Regular cardiac myocyte (primary cell): Measurements from ENCODE around the gene KRTAP9-2. TPM values are rescaled to one million over a fixed set of nuclear protein-coding genes. Genes with fewer than 3 reads are reported as not detected.

Experiments
- total RNA-seq: library from RNA; depleted of rRNA; stranded (reverse); fragments of >200 nt; gene quantifications from 2 replicates; pipeline ENCODE4 v1.2.3, GENCODE V29; 2014

The KRTAP9-2 gene, protein sequence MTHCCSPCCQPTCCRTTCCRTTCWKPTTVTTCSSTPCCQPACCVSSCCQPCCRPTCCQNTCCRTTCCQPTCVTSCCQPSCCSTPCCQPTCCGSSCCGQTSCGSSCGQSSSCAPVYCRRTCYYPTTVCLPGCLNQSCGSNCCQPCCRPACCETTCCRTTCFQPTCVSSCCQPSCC
- not detected in 2 replicates for total RNA-seq

DNA sequence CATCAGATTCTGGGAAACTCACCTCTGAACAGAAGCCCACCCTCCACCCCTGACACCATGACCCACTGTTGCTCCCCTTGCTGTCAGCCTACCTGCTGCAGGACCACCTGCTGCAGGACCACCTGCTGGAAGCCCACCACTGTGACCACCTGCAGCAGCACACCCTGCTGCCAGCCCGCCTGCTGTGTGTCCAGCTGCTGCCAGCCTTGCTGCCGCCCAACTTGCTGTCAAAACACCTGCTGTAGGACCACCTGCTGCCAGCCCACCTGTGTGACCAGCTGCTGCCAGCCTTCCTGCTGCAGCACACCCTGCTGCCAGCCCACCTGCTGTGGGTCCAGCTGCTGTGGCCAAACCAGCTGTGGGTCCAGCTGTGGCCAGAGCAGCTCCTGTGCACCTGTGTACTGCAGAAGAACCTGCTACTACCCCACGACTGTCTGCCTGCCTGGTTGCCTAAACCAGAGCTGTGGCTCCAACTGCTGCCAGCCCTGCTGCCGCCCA is at the start of gene KRTAP9-2:
Gene KRTAP9-2 (plus strand): TSS at position 51 of the 498 bp plus-strand sequence. CDS start 7 bp downstream, at position 58.

GRCh38 chr17:41177727-41178271 is 48.6 kb upstream of the KRTAP9-2 start, which contains the start of gene KRTAP4-2:
Gene KRTAP4-2 (minus strand): TSS chr17:41178221. CDS start chr17:41178164, 57 bp downstream.

GRCh38 chr17:41184480-41184961 is 41.9 kb upstream of the KRTAP9-2 start, which contains the start of gene KRTAP4-1:
Gene KRTAP4-1 (minus strand): TSS chr17:41184911. CDS start chr17:41184854, 57 bp downstream.

DNA sequence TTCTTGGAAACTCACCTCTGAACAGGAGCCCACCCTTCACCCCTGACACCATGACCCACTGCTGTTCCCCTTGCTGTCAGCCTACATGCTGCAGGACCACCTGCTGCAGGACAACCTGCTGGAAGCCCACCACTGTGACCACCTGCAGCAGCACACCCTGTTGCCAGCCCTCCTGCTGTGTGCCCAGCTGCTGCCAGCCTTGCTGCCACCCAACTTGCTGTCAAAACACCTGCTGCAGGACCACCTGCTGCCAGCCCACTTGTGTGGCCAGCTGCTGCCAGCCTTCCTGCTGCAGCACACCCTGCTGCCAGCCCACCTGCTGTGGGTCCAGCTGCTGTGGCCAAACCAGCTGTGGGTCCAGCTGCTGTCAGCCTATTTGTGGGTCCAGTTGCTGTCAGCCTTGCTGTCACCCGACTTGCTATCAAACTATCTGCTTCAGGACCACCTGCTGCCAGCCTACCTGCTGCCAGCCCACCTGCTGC is 36.6 kb upstream of the KRTAP9-2 start, which contains the start of gene KRTAP9-1:
Gene KRTAP9-1 (plus strand): TSS at position 51 of the 482 bp plus-strand sequence. CDS start 0 bp downstream, at position 51.

DNA sequence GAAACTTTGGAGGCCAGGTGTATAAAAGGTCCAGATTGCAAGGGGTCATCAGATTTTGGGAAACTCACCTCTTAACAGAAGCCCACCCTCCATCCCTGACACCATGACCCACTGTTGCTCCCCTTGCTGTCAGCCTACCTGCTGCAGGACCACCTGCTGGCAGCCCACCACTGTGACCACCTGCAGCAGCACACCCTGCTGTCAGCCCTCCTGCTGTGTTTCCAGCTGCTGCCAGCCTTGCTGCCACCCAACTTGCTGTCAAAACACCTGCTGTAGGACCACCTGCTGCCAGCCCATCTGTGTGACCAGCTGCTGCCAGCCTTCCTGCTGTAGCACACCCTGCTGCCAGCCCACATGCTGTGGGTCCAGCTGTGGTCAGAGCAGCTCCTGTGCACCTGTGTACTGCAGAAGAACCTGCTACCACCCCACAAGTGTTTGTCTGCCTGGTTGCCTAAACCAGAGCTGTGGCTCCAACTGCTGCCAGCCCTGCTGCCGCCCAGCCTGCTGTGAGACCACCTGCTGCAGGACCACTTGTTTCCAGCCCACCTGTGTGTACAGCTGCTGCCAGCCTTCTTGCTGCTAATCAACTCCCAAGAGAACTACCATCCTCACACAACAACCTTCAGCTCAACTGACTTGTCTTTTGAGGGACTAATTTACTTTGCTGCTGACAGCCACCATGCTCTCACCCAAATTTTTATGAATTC is 6.1 kb downstream of the KRTAP9-2 start, which contains the start of gene KRTAP9-3:
Gene KRTAP9-3 (plus strand): TSS at position 51 of the 707 bp plus-strand sequence. CDS start 53 bp downstream, at position 104.

GRCh38 chr17:41237949-41238437 is 11.5 kb downstream of the KRTAP9-2 start, which contains the start of gene KRTAP9-8:
Gene KRTAP9-8 (plus strand): TSS chr17:41237999. CDS start chr17:41238052, 53 bp downstream.

GRCh38 chr17:41249637-41250240 is 23.3 kb downstream of the KRTAP9-2 start, which contains the start of gene KRTAP9-4:
Gene KRTAP9-4 (plus strand): TSS chr17:41249687. CDS start chr17:41249721, 34 bp downstream.

GRCh38 chr17:41255381-41256290 is 29.2 kb downstream of the KRTAP9-2 start, which contains the start of gene KRTAP9-9:
Gene KRTAP9-9 (plus strand): TSS chr17:41255384.

DNA sequence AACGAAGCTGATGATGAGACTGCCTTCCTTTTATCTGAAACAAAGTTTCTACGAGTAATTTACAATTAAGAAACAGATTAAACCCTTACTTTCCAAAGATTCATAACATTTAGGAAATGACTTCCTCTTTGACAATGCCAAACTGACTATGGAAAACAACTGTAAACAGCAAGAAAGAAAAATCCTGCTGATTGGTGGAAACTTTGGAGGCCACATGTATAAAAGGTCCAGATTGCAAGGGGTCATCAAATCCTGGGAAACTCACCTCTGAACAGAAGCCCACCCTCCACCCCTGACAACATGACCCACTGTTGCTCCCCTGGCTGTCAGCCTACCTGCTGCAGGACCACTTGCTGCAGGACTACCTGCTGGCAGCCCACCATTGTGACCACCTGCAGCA is 38.6 kb downstream of the KRTAP9-2 start, which contains the start of gene KRTAP9-6:
Gene KRTAP9-6 (plus strand): TSS at position 301 of the 400 bp plus-strand sequence. CDS start 0 bp downstream, at position 301.

DNA sequence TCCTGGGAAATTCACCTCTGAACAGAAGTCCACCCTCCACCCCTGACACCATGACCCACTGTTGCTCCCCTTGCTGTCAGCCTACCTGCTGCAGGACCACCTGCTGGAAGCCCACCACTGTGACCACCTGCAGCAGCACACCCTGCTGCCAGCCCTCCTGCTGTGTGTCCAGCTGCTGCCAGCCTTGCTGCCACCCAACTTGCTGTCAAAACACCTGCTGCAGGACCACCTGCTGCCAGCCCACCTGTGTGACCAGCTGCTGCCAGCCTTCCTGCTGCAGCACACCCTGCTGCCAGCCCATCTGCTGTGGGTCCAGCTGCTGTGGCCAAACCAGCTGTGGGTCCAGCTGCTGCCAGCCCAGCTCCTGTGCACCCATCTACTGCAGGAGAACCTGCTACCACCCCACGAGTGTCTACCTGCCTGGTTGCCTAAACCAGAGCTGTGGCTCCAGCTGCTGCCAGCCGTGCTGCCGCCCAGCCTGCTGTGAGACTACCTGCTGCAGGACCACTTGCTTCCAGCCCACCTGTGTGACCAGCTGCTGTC is 49.3 kb downstream of the KRTAP9-2 start, which contains the start of gene KRTAP9-7:
Gene KRTAP9-7 (plus strand): TSS at position 51 of the 543 bp plus-strand sequence. CDS start 0 bp downstream, at position 51.

Other genes starting within 250 kb of the KRTAP9-2 start
- gene KRT40, start 242.3 kb upstream of the KRTAP9-2 start, total RNA-seq, result not detected in 2 replicates
- not detected in 2 replicates for gene KRTAP3-3, start 232.5 kb upstream of the KRTAP9-2 start, total RNA-seq
- gene KRTAP3-2, start 226.7 kb upstream of the KRTAP9-2 start, total RNA-seq, result not detected in 2 replicates
- not detected in 2 replicates for gene KRTAP3-1, start 217.5 kb upstream of the KRTAP9-2 start, total RNA-seq
- gene KRTAP1-5, start 199.4 kb upstream of the KRTAP9-2 start, total RNA-seq, result 1.9 and 5.1 TPM in 2 replicates
- gene KRTAP1-4, start 196.5 kb upstream of the KRTAP9-2 start, total RNA-seq, result not detected in 2 replicates
- gene KRTAP1-3, start 191.8 kb upstream of the KRTAP9-2 start, total RNA-seq, result not detected in 2 replicates
- under 0.01 TPM in 1 of 2 replicates, not detected in the other for gene KRTAP1-1, start 185.2 kb upstream of the KRTAP9-2 start, total RNA-seq
- not detected in 2 replicates for gene KRTAP2-1, start 179.3 kb upstream of the KRTAP9-2 start, total RNA-seq
- gene KRTAP2-2, start 171.4 kb upstream of the KRTAP9-2 start, total RNA-seq, result not detected in 2 replicates
- under 0.01 and 0.77 TPM in 2 replicates for gene KRTAP2-3, start 166.5 kb upstream of the KRTAP9-2 start, total RNA-seq
- 0.28 TPM in 1 of 2 replicates, not detected in the other for gene KRTAP2-4, start 160.8 kb upstream of the KRTAP9-2 start, total RNA-seq
- gene KRTAP4-7, start 142.5 kb upstream of the KRTAP9-2 start, total RNA-seq, result not detected in 2 replicates
- not detected in 2 replicates for gene KRTAP4-8, start 128.5 kb upstream of the KRTAP9-2 start, total RNA-seq
- gene KRTAP4-16, start 124.4 kb upstream of the KRTAP9-2 start, total RNA-seq, result not detected in 2 replicates
- gene KRTAP4-9, start 121.3 kb upstream of the KRTAP9-2 start, total RNA-seq, result not detected in 2 replicates
- not detected in 2 replicates for gene KRTAP4-11, start 108.3 kb upstream of the KRTAP9-2 start, total RNA-seq
- not detected in 2 replicates for gene KRTAP4-12, start 102.5 kb upstream of the KRTAP9-2 start, total RNA-seq
- gene KRTAP4-6, start 86.1 kb upstream of the KRTAP9-2 start, total RNA-seq, result not detected in 2 replicates
- not detected in 2 replicates for gene KRTAP4-5, start 76.8 kb upstream of the KRTAP9-2 start, total RNA-seq
- not detected in 2 replicates for gene KRTAP4-4, start 65.9 kb upstream of the KRTAP9-2 start, total RNA-seq
- gene KRTAP4-3, start 58.4 kb upstream of the KRTAP9-2 start, total RNA-seq, result not detected in 2 replicates
- not detected in 2 replicates for gene KRTAP4-2, start 48.4 kb upstream of the KRTAP9-2 start, total RNA-seq
- gene KRTAP4-1, start 41.7 kb upstream of the KRTAP9-2 start, total RNA-seq, result not detected in 2 replicates
- gene KRTAP9-1, start 36.8 kb upstream of the KRTAP9-2 start, total RNA-seq, result not detected in 2 replicates
- not detected in 2 replicates for gene KRTAP9-3, start 5.8 kb downstream of the KRTAP9-2 start, total RNA-seq
- gene KRTAP9-8, start 11.4 kb downstream of the KRTAP9-2 start, total RNA-seq, result not detected in 2 replicates
- not detected in 2 replicates for gene KRTAP9-4, start 23.0 kb downstream of the KRTAP9-2 start, total RNA-seq
- not detected in 2 replicates for gene KRTAP9-9, start 28.7 kb downstream of the KRTAP9-2 start, total RNA-seq
- gene KRTAP9-6, start 38.7 kb downstream of the KRTAP9-2 start, total RNA-seq, result not detected in 2 replicates
- gene KRTAP9-7, start 49.0 kb downstream of the KRTAP9-2 start, total RNA-seq, result not detected in 2 replicates
- not detected in 2 replicates for gene KRTAP29-1, start 76.2 kb downstream of the KRTAP9-2 start, total RNA-seq
- not detected in 2 replicates for gene KRTAP16-1, start 82.7 kb downstream of the KRTAP9-2 start, total RNA-seq
- gene KRTAP17-1, start 89.1 kb downstream of the KRTAP9-2 start, total RNA-seq, result not detected in 2 replicates
- not detected in 2 replicates for gene KRT33A, start 124.2 kb downstream of the KRTAP9-2 start, total RNA-seq
- under 0.01 TPM in 2 replicates for gene KRT33B, start 143.2 kb downstream of the KRTAP9-2 start, total RNA-seq
- 2.0 and 2.9 TPM in 2 replicates for gene KRT34, start 155.7 kb downstream of the KRTAP9-2 start, total RNA-seq
- gene KRT31, start 171.0 kb downstream of the KRTAP9-2 start, total RNA-seq, result not detected in 2 replicates
- gene KRT37, start 197.9 kb downstream of the KRTAP9-2 start, total RNA-seq, result not detected in 2 replicates
- not detected in 2 replicates for gene KRT38, start 214.3 kb downstream of the KRTAP9-2 start, total RNA-seq
- gene KRT32, start 240.7 kb downstream of the KRTAP9-2 start, total RNA-seq, result not detected in 2 replicates